Glomerular visceral epithelial cell (primary cell): ENCODE measurements around the gene CD1B.
"Not testable (repeated sequence)": the region's sequence is repeated elsewhere in the genome, so short reads cannot be mapped to it uniquely, and the experiment has no call there.

Experiments used
- DNase-seq: peaks from one replicate; pipeline ENCODE4 v3.0.0-alpha.2; 2016; ENCODE audit errors: extremely low spot score

Gene CD1B

DNA sequence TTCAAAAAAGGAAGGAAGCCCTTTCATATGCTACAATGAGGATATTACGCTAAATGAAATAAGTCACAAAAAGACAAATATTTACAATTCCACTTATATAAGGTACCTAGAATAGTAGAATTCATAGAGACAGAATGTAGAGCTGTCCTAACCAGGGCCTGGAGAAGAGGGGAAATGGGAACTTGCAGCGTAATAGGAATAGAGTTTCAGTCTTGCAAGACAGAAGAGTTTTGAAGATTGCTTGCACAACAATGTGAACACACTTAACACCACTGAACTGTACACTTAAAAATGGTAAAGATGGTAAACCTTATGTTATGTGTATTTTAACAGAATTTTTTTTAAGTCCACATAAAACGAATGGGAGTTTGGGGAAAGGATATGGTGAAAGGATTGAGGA is 2.9 kb downstream of the CD1B start:
- no peak for DNase-seq

GRCh38 chr1:158327481-158327880 is 3.9 kb downstream of the CD1B start:
- no peak for DNase-seq

- no peak for DNase-seq
Measured at GRCh38 chr1:158324395-158324794, 6.9 kb downstream of the CD1B start.

GRCh38 chr1:158323866-158324265 is 7.5 kb downstream of the CD1B start:
- no peak for DNase-seq

- DNase-seq, result no peak
Measured at GRCh38 chr1:158311066-158311465, 20.3 kb downstream of the CD1B start.

- no peak for DNase-seq
Measured at GRCh38 chr1:158310623-158311022, 20.7 kb downstream of the CD1B start.

DNA sequence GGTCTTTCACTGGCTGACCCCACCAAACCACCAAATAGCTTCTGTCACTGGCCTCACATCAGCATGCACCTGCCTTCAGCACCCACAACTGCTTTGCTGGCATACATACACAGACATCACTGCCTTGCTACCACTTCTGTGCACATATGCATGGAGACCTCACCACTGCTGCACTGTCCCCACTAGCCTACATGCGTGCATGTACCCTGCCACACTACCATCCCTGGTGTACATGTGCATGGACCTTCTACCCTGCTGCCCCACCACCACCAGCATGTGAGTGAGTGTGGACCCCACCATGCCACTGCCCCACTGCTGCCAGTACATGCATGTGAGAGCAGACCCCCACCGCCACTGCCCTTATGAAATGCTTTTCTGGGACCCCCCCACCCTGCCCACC is 35.5 kb downstream of the CD1B start:
- no peak for DNase-seq

GRCh38 chr1:158290321-158290844 is 40.9 kb downstream of the CD1B start:
- no peak for DNase-seq

DNA sequence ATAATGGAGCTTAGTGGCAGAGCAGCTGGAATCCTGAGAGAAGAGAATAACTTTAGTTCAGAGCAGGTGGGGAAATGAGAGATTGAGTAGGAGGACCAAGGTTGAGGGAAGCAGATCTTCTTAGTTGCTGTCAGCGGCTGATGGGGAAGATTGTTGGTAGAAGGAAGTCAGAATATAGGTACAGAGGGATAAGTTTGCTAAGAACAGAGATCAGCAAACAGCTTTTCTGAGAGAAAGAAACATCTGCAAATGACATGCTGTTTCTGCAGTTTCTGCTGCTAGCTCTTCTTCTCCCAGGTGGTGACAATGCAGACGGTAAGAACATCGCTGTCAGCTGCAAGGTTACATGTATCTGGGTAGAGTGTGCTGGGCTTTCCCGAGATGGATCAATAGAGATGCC is 41.5 kb downstream of the CD1B start, which contains the start of gene CD1C:
CD1C (plus strand) TSS at position 113 of the 400 bp plus-strand sequence; CDS start at position 255, 142 bp downstream.
- DNase-seq, result no peak

- DNase-seq, result no peak
Measured at GRCh38 chr1:158286941-158287346, 44.4 kb downstream of the CD1B start.

DNA sequence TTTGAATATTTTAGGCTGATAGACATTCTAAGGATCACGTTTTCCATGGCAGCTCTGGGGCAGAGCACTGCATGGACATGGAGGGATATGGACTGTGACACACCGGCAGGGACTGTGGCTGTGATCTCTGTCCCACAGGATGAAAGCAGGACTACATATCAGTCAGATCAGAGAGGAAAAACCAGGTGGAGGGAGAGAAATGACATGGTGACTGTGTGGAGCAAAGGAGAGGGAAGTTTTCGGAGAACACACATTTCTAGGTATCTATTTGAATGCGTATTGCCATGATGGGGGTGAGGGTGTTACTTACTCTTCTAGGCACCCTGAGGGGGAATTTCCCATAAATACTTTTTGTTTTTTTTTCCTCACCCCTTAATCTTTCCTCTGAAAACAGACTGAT is 44.8 kb downstream of the CD1B start:
- DNase-seq, result no peak

- peak; percentile 62 for DNase-seq
Measured at GRCh38 chr1:158285756-158286241, 45.5 kb downstream of the CD1B start.

- peak; percentile 18 for DNase-seq
Measured at GRCh38 chr1:158283965-158284364, 47.4 kb downstream of the CD1B start.

DNA sequence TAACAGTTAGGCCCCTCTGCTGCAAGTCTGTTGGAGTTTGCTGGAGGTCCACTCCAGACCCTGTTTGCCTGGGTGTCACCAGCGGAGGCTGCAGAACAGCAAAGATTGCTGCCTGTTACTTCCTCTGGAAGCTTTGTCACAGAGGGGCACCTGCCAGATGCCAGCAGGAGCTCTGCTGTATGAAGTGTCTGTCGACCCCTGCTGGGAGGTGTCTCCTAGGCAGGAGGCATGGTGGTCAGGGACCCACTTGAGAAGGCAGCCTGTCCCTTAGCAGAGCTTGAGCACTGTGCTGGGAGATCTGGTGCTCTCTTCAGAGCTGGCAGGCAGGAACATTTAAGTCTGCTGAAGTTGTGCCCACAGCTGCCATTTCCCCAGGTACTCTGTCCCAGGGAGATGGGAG is 48.9 kb downstream of the CD1B start:
- not testable (repeated sequence) for DNase-seq
